ENCODE results near the gene SLC7A14. TPM values are rescaled to one million over a fixed set of nuclear protein-coding genes. Genes with fewer than 3 reads are reported as not detected.

Gene SLC7A14
- total and polyA plus RNA-seq, 2 of the 13 experiments (the other 11 are each of a cell fraction or from before 2014, with no cell fraction given), result not detected

DNA sequence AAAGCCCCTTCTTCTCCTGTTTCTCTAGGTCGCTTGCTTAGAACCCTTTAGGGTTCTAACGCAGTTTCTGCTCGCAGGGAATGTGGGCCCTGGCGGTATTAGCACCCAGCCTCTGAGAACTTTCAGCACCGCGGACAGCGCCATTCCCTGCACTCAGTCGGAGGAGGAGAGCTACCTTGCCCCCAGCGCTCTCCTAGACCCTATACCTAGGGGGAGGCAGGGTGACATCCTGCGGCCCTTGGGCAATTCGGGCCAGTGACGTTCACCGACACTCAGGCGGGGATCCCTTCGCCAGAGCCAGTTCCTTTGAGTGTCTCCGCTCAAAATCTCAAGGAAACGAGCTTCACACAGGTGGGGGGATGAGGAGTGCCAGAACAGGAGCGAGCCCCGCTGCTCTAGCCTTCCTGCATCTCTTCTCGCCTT is 1.3 kb downstream of the SLC7A14 start (continued):
- no peak for TF ChIP-seq ZNF484 (CRISPR knock-in tag; IDR thresholded peaks at IDR 0.05; ENCODE audit: borderline replicate concordance, low read depth)
- TF ChIP-seq, protein P1, sequence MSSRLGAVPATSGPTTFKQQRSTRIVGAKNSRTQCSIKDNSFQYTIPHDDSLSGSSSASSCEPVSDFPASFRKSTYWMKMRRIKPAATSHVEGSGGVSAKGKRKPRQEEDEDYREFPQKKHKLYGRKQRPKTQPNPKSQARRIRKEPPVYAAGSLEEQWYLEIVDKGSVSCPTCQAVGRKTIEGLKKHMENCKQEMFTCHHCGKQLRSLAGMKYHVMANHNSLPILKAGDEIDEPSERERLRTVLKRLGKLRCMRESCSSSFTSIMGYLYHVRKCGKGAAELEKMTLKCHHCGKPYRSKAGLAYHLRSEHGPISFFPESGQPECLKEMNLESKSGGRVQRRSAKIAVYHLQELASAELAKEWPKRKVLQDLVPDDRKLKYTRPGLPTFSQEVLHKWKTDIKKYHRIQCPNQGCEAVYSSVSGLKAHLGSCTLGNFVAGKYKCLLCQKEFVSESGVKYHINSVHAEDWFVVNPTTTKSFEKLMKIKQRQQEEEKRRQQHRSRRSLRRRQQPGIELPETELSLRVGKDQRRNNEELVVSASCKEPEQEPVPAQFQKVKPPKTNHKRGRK (CRISPR knock-in tag; IDR thresholded peaks at IDR 0.05), result no peak
- TF ChIP-seq, protein P2, sequence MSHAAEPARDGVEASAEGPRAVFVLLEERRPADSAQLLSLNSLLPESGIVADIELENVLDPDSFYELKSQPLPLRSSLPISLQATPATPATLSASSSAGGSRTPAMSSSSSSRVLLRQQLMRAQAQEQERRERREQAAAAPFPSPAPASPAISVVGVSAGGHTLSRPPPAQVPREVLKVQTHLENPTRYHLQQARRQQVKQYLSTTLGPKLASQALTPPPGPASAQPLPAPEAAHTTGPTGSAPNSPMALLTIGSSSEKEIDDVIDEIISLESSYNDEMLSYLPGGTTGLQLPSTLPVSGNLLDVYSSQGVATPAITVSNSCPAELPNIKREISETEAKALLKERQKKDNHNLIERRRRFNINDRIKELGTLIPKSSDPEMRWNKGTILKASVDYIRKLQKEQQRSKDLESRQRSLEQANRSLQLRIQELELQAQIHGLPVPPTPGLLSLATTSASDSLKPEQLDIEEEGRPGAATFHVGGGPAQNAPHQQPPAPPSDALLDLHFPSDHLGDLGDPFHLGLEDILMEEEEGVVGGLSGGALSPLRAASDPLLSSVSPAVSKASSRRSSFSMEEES (CRISPR knock-in tag; IDR thresholded peaks at IDR 0.05), result peak; percentile 73
- TF ChIP-seq, protein P3, sequence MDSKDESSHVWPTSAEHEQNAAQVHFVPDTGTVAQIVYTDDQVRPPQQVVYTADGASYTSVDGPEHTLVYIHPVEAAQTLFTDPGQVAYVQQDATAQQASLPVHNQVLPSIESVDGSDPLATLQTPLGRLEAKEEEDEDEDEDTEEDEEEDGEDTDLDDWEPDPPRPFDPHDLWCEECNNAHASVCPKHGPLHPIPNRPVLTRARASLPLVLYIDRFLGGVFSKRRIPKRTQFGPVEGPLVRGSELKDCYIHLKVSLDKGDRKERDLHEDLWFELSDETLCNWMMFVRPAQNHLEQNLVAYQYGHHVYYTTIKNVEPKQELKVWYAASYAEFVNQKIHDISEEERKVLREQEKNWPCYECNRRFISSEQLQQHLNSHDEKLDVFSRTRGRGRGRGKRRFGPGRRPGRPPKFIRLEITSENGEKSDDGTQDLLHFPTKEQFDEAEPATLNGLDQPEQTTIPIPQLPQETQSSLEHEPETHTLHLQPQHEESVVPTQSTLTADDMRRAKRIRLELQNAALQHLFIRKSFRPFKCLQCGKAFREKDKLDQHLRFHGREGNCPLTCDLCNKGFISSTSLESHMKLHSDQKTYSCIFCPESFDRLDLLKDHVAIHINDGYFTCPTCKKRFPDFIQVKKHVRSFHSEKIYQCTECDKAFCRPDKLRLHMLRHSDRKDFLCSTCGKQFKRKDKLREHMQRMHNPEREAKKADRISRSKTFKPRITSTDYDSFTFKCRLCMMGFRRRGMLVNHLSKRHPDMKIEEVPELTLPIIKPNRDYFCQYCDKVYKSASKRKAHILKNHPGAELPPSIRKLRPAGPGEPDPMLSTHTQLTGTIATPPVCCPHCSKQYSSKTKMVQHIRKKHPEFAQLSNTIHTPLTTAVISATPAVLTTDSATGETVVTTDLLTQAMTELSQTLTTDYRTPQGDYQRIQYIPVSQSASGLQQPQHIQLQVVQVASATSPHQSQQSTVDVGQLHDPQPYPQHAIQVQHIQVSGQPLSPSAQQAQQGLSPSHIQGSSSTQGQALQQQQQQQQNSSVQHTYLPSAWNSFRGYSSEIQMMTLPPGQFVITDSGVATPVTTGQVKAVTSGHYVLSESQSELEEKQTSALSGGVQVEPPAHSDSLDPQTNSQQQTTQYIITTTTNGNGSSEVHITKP (CRISPR knock-in tag; IDR thresholded peaks at IDR 0.05; ENCODE audit: low read depth), result no peak
- TF ChIP-seq TP53 (CRISPR knock-in tag; conservative IDR thresholded peaks at IDR 0.05), result 0 out of 2 replicates have a peak, but pooled peaks have one; percentile 22
- 0 out of 2 replicates have a peak, but pooled peaks have one; percentile 62 for TF ChIP-seq TEAD2 (CRISPR knock-in tag; IDR thresholded peaks at IDR 0.05)
- 0 out of 2 replicates have a peak, but pooled peaks have one; percentile 66 for TF ChIP-seq ZNF773 (CRISPR knock-in tag; IDR thresholded peaks at IDR 0.05; ENCODE audit: borderline replicate concordance)
- TF ChIP-seq SPEN (CRISPR knock-in tag; IDR thresholded peaks at IDR 0.05; ENCODE audit: low read depth), result 0 out of 2 replicates have a peak, but pooled peaks have one; percentile 54
- TF ChIP-seq MEIS2 (CRISPR knock-in tag; IDR thresholded peaks at IDR 0.05), result peak; percentile 81; the same call in 1 of the 2 replicates
- no peak for TF ChIP-seq RNF2 (conservative IDR thresholded peaks at IDR 0.05; ENCODE audit: low read depth)
- peak; percentile 77; the same call in 1 of the 2 replicates for TF ChIP-seq ZNF605 (CRISPR knock-in tag; IDR thresholded peaks at IDR 0.05)
- no peak for TF ChIP-seq FLYWCH1 (CRISPR knock-in tag; IDR thresholded peaks at IDR 0.05)
- no peak for TF ChIP-seq ZNF282 (IDR thresholded peaks at IDR 0.05; ENCODE audit: partially characterized antibody)
- TF ChIP-seq BORCS8-MEF2B (CRISPR knock-in tag; IDR thresholded peaks at IDR 0.05), result peak; percentile 88; the same call in 1 of the 2 replicates
- no peak for TF ChIP-seq HMG20A (CRISPR knock-in tag; IDR thresholded peaks at IDR 0.05; ENCODE audit: borderline replicate concordance)
- TF ChIP-seq, protein P4, sequence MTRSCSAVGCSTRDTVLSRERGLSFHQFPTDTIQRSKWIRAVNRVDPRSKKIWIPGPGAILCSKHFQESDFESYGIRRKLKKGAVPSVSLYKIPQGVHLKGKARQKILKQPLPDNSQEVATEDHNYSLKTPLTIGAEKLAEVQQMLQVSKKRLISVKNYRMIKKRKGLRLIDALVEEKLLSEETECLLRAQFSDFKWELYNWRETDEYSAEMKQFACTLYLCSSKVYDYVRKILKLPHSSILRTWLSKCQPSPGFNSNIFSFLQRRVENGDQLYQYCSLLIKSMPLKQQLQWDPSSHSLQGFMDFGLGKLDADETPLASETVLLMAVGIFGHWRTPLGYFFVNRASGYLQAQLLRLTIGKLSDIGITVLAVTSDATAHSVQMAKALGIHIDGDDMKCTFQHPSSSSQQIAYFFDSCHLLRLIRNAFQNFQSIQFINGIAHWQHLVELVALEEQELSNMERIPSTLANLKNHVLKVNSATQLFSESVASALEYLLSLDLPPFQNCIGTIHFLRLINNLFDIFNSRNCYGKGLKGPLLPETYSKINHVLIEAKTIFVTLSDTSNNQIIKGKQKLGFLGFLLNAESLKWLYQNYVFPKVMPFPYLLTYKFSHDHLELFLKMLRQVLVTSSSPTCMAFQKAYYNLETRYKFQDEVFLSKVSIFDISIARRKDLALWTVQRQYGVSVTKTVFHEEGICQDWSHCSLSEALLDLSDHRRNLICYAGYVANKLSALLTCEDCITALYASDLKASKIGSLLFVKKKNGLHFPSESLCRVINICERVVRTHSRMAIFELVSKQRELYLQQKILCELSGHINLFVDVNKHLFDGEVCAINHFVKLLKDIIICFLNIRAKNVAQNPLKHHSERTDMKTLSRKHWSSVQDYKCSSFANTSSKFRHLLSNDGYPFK (CRISPR knock-in tag; IDR thresholded peaks at IDR 0.05; ENCODE audit: borderline replicate concordance), result no peak
- no peak for TF ChIP-seq SUZ12 (IDR thresholded peaks at IDR 0.05; ENCODE audit: low read depth, low read length)
- TF ChIP-seq HNRNPUL1 (IDR thresholded peaks at IDR 0.05; ENCODE audit: low read depth, low read length), result no peak
- no peak for TF ChIP-seq NONO (IDR thresholded peaks at IDR 0.05)
- TF ChIP-seq NONO (CRISPR knock-in tag; conservative IDR thresholded peaks at IDR 0.05), result no peak
- TF ChIP-seq ZBTB42 (CRISPR knock-in tag; IDR thresholded peaks at IDR 0.05), result no peak
- 0 out of 2 replicates have a peak, but pooled peaks have one; percentile 46 for TF ChIP-seq ZNF816 (CRISPR knock-in tag; IDR thresholded peaks at IDR 0.05; ENCODE audit: borderline replicate concordance)
